Astrocyte of the cerebellum (primary cell): ENCODE data around the gene GSTA2.
"Not testable (repeated sequence)": the region's sequence is repeated elsewhere in the genome, so short reads cannot be mapped to it uniquely, and the experiment has no call there.

Source experiments
- DNase-seq: peaks from one replicate; pipeline ENCODE4 v3.0.0-alpha.2; 2011; ENCODE audit warnings: low read depth
- H3K4me3 ChIP-seq: 2 replicates; pipeline ENCODE4 v1.5.1; 2011; ENCODE audit warnings: mild to moderate bottlenecking, low read depth, low read length, moderate library complexity
- in situ Hi-C: cut with HindIII; loops from 2 replicates; pipeline ENCODE4 v1.10.0; 2017; ENCODE audit warnings: low sequenced_read_pairs
- TF ChIP-seq, protein P1 (sequence below): IDR thresholded peaks from 2 replicates; pipeline ENCODE4 v1.5.1; 2012; ENCODE audit warnings: low read length, low read depth, moderate library complexity, mild to moderate bottlenecking; ENCODE audit errors: missing control alignments

The GSTA2 gene

DNA sequence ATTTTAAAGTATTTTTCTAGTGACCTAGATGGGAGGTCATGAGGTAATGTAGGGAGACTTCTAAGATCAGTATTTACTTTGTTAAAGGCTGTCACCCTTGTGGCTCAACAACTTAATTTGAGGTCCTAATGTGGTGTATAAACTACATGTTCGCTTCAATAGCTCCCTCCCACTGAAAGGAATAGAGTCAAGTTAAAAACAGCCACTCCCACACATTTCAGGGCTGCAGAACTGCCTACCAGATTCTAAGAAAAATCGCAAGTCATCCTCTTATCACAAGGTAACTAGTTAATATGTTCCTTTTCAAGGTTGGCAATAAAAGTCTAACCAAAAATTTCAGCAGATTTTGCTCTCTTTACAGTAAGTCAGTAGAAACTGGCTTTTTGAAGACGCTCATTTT is 25.2 kb upstream of the GSTA2 start:
- no peak for DNase-seq
- TF ChIP-seq, protein P1, sequence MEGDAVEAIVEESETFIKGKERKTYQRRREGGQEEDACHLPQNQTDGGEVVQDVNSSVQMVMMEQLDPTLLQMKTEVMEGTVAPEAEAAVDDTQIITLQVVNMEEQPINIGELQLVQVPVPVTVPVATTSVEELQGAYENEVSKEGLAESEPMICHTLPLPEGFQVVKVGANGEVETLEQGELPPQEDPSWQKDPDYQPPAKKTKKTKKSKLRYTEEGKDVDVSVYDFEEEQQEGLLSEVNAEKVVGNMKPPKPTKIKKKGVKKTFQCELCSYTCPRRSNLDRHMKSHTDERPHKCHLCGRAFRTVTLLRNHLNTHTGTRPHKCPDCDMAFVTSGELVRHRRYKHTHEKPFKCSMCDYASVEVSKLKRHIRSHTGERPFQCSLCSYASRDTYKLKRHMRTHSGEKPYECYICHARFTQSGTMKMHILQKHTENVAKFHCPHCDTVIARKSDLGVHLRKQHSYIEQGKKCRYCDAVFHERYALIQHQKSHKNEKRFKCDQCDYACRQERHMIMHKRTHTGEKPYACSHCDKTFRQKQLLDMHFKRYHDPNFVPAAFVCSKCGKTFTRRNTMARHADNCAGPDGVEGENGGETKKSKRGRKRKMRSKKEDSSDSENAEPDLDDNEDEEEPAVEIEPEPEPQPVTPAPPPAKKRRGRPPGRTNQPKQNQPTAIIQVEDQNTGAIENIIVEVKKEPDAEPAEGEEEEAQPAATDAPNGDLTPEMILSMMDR: no peak
- in situ Hi-C loops: no loop called here
- no peak overlapping the region for H3K4me3 ChIP-seq

DNA sequence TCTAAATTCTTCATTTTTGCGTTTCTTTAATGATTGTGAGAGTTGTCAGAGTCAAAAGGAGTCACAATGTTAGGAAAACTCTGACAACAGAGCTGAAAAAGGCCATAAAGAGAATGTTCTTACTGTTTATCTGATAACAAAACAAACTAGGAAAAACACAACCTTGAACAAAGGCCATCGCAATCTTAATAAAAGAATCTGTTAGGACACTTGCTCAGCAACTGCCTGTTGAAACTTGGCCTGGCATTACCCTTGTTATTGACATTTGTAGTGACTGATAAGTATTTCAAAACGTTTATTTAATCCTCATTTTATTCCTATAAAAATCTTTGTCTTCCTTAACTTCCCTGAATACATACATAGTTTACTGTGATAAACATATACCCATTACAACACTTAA is 24.6 kb upstream of the GSTA2 start:
- DNase-seq: no peak
- in situ Hi-C loops: no loop called here
- H3K4me3 ChIP-seq: no peak overlapping the region

DNA sequence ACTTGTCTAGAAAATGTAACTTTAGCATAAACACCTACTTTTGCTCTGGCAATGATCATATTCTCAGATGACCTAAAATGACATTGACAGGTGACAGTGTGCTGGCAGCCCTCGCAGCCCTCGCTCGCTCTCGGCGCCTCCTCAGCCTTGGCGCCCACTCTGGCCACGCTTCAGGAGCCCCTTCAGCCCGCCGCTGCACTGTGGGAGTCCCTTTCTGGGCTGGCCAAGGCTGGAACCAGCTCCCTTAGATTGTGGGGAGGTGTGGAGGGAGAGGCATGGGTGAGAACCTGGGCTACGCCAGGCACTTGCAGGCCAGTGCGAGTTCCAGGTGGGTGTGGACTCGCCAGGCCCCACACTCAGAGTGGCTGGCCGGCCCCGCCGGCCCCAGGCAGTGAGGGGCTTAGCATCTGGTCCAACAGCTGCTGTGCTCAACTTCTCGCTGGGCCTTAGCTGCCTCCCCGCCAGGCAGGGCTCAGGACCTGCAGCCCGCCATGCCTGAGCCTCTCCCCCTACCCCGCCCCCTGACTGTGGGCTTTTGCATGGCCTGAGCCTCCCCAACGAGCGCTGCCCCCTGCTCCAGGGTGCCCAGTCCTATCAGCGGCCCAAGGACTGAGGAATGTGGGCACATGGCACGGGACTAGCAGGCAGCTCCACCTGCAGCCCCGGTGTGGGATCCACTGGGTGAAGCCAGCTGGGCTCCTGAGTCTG is 23.1 kb upstream of the GSTA2 start:
- DNase-seq: no peak
- in situ Hi-C loops: no loop called here
- no peak overlapping the region for H3K4me3 ChIP-seq
- TF ChIP-seq, protein P1: no peak

More for the DNA sequence above, 24.6 kb upstream of the GSTA2 start:
- TF ChIP-seq, protein P1: no peak

DNA sequence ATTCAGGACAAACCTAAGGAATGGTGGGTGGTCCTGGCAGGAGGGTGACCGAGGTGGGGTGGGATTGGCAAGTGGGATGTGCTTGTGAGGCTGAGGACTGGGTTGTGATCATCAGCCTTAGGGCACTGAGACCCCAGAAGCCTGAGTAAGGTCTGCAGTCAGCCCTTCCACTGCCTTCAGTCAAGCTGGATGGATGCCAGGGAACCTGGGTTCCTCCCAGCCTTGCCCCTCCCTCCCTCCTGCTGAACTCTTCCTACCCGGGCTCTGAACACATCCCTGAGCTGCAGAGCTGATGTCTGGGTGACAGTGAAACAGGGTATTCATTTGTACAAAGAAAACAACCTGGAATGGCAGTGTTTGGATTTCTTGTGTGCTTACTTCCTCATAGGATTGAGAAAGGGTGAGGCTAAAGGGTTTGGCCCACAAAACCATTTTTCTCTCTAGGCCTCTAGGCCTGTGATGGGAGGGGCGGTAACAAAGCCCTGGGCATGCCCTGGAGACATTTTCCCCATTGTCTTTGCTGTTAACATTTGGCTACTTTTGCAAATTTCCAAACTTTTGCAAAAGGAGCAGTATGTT is 19.5 kb upstream of the GSTA2 start:
- H3K4me3 ChIP-seq, in situ Hi-C loops, DNase-seq: not testable (repeated sequence)

DNA sequence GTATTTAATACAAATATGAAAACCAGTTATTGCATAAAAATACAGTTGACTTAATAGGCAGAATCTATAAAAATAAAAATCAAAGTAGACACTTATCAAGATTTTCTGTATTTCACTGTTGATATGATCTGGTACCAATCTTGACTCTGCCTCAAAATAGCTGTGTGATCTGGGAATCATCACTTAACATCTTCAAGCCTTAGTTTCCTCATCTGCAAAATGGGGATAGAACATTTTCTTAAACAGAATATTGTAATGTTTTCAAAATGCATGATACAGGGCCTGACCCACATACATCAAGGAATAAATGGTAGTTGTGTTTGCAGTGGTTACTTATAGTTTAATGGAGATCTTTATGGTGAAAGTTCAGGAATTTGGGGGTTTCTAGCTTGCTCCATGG is 18.9 kb upstream of the GSTA2 start:
- DNase-seq, in situ Hi-C loops, H3K4me3 ChIP-seq: not testable (repeated sequence)

DNA sequence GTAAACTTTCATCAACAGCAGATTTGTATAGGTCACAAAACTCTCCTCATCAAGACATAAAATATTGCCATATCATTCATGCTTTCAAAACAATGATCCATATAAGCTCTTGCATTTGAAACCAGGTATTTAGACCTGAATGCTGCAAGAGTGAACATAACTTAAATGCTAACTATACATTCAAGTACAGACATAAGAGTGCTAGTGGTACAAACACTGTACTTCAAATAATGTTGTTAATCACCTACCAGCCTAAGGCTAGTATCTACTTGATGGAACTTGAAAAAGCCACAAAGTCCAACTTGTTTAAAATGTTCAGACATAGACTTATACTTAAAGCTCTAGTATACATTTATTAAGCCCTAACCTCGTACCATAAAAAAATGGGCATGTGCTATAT is 16.0 kb upstream of the GSTA2 start:
- in situ Hi-C loops: no loop called here
- H3K4me3 ChIP-seq: no peak overlapping the region
- TF ChIP-seq, protein P1: no peak
- DNase-seq: no peak

DNA sequence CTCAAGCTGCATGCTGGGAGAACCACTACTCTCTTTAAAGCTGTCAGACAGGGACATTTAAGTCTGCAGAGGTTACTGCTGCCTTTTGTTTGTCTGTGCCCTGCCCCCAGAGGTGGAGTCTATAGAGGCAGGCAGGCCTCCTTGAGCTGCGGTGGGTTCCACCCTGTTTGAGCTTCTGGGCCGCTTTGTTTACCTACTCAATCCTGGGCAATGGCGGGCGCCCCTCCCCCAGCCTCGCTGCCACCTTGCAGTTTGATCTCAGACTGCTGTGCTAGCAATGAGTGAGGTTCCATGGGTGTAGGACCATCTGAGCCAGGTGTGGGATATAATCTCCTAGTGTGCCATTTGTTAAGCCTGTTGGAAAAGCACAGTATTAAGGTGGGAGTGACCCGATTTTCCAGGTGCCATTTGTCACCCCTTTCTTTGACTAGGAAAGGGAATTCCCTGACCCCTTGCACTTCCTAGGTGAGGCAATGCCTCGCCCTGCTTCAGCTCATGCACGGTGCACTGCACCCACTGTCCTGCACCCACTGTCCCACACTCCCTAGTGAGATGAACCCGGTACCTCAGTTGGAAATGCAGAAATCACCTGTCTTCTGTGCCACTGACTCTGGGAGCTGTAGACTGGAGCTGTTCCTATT is 13.6 kb upstream of the GSTA2 start:
- H3K4me3 ChIP-seq, DNase-seq, in situ Hi-C loops: not testable (repeated sequence)

DNA sequence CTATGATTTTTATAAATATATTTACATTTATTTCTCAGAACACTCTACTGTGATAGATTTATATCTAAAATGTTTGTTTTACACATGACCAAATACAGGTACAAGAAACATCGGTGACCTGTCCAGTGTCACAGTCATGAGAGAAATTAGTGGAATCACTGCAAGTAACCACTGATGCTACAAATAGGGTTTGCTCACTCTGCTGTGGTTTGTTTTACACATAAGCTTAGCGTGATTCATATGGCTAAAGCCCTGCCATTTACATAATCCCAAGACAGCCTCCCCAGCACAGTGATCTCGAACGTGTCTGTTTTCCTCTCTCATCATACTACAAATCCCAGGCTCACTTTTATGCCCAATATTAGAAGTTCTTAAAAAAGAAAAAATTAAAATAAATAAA is 6.1 kb upstream of the GSTA2 start:
- DNase-seq: peak; percentile 11
- H3K4me3 ChIP-seq, in situ Hi-C loops: not testable (repeated sequence)

DNA sequence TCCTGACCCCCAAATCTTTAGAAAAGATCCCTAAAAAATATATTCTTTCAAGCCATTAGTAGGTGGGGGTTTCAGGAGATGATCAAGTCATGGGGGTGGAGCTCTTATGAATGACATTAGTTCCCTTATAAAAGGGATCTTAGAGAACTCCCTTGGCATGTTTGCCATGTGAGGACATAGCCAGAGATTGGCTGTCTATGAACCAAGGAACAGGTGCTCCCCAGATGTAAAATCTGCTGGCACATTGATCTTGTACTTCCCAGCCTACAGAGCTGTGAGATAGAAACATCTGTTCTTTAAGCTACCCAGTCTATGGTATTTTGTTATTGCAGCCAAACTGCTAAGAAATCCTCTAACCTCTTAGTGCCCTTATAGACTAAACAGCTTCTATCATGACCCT is 4.4 kb upstream of the GSTA2 start:
- H3K4me3 ChIP-seq, DNase-seq, in situ Hi-C loops: not testable (repeated sequence)

DNA sequence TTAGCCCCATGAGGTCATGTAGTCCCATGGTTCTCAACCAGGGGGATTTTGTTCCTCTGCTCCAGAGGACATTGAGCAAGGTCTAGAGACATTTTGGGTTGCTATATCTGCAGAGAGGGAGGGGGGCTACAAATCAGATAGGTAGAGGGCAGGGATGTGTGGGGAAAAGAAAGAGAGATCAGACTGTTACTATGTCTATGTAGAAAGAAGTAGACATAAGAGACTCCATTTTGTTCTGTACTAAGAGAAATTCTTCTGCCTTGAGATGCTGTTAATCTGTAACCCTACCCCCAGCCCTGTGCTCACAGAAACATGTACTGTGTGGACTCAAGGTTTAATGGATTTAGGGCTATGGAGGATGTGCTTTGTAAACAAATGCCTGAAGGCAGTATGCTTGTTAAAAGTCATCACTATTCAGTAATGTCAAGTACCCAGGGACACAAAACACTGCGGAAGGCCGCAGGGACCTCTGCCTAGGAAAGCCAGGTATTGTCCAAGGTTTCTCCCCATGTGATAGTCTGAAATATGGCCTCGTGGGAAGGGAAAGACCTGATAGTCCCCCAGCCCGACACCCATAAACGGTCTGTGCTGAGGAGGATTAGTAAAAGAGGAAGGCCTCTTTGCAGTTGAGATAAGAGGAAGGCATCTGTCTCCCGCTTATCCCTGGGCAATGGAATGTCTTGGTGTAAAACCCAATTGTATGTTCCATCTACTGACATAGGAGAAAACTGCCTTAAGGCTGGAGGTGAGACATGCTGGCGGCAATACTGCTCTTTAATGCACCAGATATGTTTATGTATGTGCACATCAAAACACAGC is 1.4 kb downstream of the GSTA2 start:
- H3K4me3 ChIP-seq, DNase-seq, in situ Hi-C loops: not testable (repeated sequence)
